ENCODE results near the gene ITM2B.

ITM2B gene

GRCh38 chr13:48303359-48304142, 70.5 kb downstream of the ITM2B start, which contains the start of gene RB1:
RB1 (plus strand) TSS chr13:48303751; CDS start chr13:48303913, 162 bp downstream.
- peak; percentile 95 for DNase-seq (ENCODE audit: low spot score)
- peak within 1 kb of the TSS; percentile 100 for H3K4me3 ChIP-seq
- TF ChIP-seq CTCF (IDR thresholded peaks at IDR 0.05) = no peak
- peak within 1 kb of the TSS; percentile 98 to 100 for H3K27ac ChIP-seq

GRCh38 chr13:48304143-48304876, 71.3 kb downstream of the ITM2B start:
- no peak for DNase-seq (ENCODE audit: low spot score)
- no peak for TF ChIP-seq CTCF (IDR thresholded peaks at IDR 0.05)
- peak overlapping the region; percentile 100 for H3K4me3 ChIP-seq
- peak overlapping the region; percentile 98 to 100 for H3K27ac ChIP-seq

- TF ChIP-seq CTCF (IDR thresholded peaks at IDR 0.05) = no peak
- DNase-seq (ENCODE audit: low spot score) = no peak
- Histone ChIP-seq H3K27ac (no peak overlapping the region), H3K4me3 (no peak overlapping the region)
Measured at GRCh38 chr13:48311223-48311622, 78.2 kb downstream of the ITM2B start.

GRCh38 chr13:48315969-48316650, 83.1 kb downstream of the ITM2B start:
- no peak for DNase-seq (ENCODE audit: low spot score)
- Histone ChIP-seq H3K4me3 (no peak overlapping the region), H3K27ac (no peak overlapping the region)

GRCh38 chr13:48316826-48317510, 84.0 kb downstream of the ITM2B start:
- no peak for TF ChIP-seq CTCF (IDR thresholded peaks at IDR 0.05)
- no peak for DNase-seq (ENCODE audit: low spot score)
- H3K27ac ChIP-seq = no peak overlapping the region
- H3K4me3 ChIP-seq = no peak overlapping the region

More at GRCh38 chr13:48315969-48316650, 83.1 kb downstream of the ITM2B start:
- TF ChIP-seq CTCF (IDR thresholded peaks at IDR 0.05) = no peak

GRCh38 chr13:48317511-48318376, 84.7 kb downstream of the ITM2B start:
- Histone ChIP-seq H3K27ac (no peak overlapping the region), H3K4me3 (peak overlapping the region; percentile 38)
- DNase-seq (ENCODE audit: low spot score) = no peak
- no peak for TF ChIP-seq CTCF (IDR thresholded peaks at IDR 0.05)
